Neuronal stem cell (in vitro differentiated cells): ENCODE data around the gene EWSR1.

Source experiments
- DNase-seq: peaks from one replicate; pipeline ENCODE4 v3.0.0-alpha.2; 2013; ENCODE audit warnings: low spot score
- H2AFZ ChIP-seq: one replicate; pipeline ENCODE4 v1.6.1; 2013; ENCODE audit warnings: mild to moderate bottlenecking, low read length, inconsistent platforms
- H2AK5ac ChIP-seq: 2 replicates; pipeline ENCODE4 v1.6.1; 2013; ENCODE audit warnings: low read depth, mild to moderate bottlenecking, inconsistent platforms, low read length, moderate library complexity, mixed read lengths
- H2BK120ac ChIP-seq: 2 replicates; pipeline ENCODE4 v1.6.1; 2013; ENCODE audit warnings: low read depth, mild to moderate bottlenecking, inconsistent platforms, low read length, moderate library complexity, mixed read lengths
- H2BK12ac ChIP-seq: one replicate; pipeline ENCODE4 v1.6.1; 2013; ENCODE audit warnings: low read length, inconsistent platforms
- H2BK15ac ChIP-seq: 2 replicates; pipeline ENCODE4 v1.6.1; 2013; ENCODE audit warnings: mild to moderate bottlenecking, low read length, inconsistent platforms, mixed read lengths
- H2BK5ac ChIP-seq: one replicate; pipeline ENCODE4 v1.6.1; 2013; ENCODE audit warnings: inconsistent platforms, mild to moderate bottlenecking, low read length, moderate library complexity
- H3K14ac ChIP-seq: one replicate; pipeline ENCODE4 v1.6.1; 2013; ENCODE audit warnings: low read length, inconsistent platforms
- H3K18ac ChIP-seq: 2 replicates; pipeline ENCODE4 v1.6.1; 2013; ENCODE audit warnings: low read length, inconsistent platforms
- H3K23ac ChIP-seq: 2 replicates; pipeline ENCODE4 v1.6.1; 2013; ENCODE audit warnings: low read depth, mild to moderate bottlenecking, mixed read lengths, low read length, inconsistent platforms; ENCODE audit not compliant: poor library complexity
- H3K27ac ChIP-seq: replicated peaks from 3 replicates; pipeline ENCODE4 v1.5.1; 2013; ENCODE audit warnings: low read length, inconsistent platforms
- H3K27me3 ChIP-seq, 3 experiments: 2 replicates each; pipeline ENCODE4 v1.6.1; 2013; ENCODE audit warnings: low read length in 3 of 3, mild to moderate bottlenecking in 2 of 3, inconsistent platforms in 1 of 3, low read depth in 1 of 3, mixed read lengths in 1 of 3, moderate library complexity in 1 of 3; ENCODE audit not compliant: control insufficient read depth in 3 of 3, insufficient read depth in 3 of 3
- H3K36me3 ChIP-seq, 2 donors: replicated peaks in 1 of 2; 2 replicates each; pipeline ENCODE4 v1.6.1; 2013; ENCODE audit warnings: low read length in 2 of 2; ENCODE audit not compliant: control insufficient read depth in 2 of 2, insufficient read depth in 2 of 2
- H3K4ac ChIP-seq: 2 replicates; pipeline ENCODE4 v1.6.1; 2013; ENCODE audit warnings: inconsistent platforms, mild to moderate bottlenecking, low read length, moderate library complexity
- H3K4me1 ChIP-seq, 2 donors: 1 replicate in 1 of 2; 2 replicates in 1 of 2; pipeline ENCODE4 v1.6.1; 2013; ENCODE audit warnings: low read length in 2 of 2, low read depth in 1 of 2; ENCODE audit not compliant: control insufficient read depth in 2 of 2, insufficient read depth in 1 of 2
- H3K4me2 ChIP-seq: one replicate; pipeline ENCODE4 v1.6.1; 2013; ENCODE audit warnings: mild to moderate bottlenecking, low read length, inconsistent platforms; ENCODE audit not compliant: insufficient read depth, poor library complexity, severe bottlenecking
- H3K4me3 ChIP-seq, 2 donors: 2 replicates each; pipeline ENCODE4 v1.5.1; 2013; ENCODE audit warnings: low read length in 2 of 2, mild to moderate bottlenecking in 2 of 2, inconsistent platforms in 1 of 2, moderate library complexity in 1 of 2
- H3K79me1 ChIP-seq: one replicate; pipeline ENCODE4 v1.6.1; 2013; ENCODE audit warnings: low read depth, mild to moderate bottlenecking, inconsistent platforms, low read length, moderate library complexity
- H3K9ac ChIP-seq: one replicate; pipeline ENCODE4 v1.6.1; 2013; ENCODE audit warnings: mild to moderate bottlenecking, low read depth, low read length, inconsistent platforms; ENCODE audit not compliant: poor library complexity
- H3K9me3 ChIP-seq, 2 donors: replicated peaks in 1 of 2; 2 replicates each; pipeline versions ENCODE3 to v1.6.1; 2013; ENCODE audit warnings: low read length in 2 of 2, mild to moderate bottlenecking in 2 of 2, inconsistent platforms in 1 of 2, low read depth in 1 of 2, mixed read lengths in 1 of 2, moderate library complexity in 1 of 2; ENCODE audit not compliant: control insufficient read depth in 2 of 2, insufficient read depth in 1 of 2
- H4K8ac ChIP-seq: one replicate; pipeline ENCODE4 v1.6.1; 2013; ENCODE audit warnings: low read depth, mild to moderate bottlenecking, inconsistent platforms, low read length, moderate library complexity
- H4K91ac ChIP-seq: one replicate; pipeline ENCODE4 v1.6.1; 2013; ENCODE audit warnings: low read length, low read depth, mild to moderate bottlenecking, inconsistent platforms; ENCODE audit not compliant: poor library complexity
- WGBS, 2 donors: extraction: QIAGEN DNeasy Blood & Tissue Kit; methylation state at CpG; one replicate each; pipeline ENCODE4 v1.1.7; 2013; ENCODE audit warnings: missing lambda C conversion rate in 2 of 2, mixed read lengths in 1 of 2; ENCODE audit not compliant: insufficient read length in 2 of 2, insufficient replicate concordance in 1 of 2; ENCODE audit errors: extremely low coverage in 2 of 2; 5-methylcytosine and 5-hydroxymethylcytosine counted together

Gene EWSR1

GRCh38 chr22:29265929-29266328 is 2.1 kb upstream of the EWSR1 start:
- Histone ChIP-seq H2AFZ (no peak overlapping the region), H2BK15ac (no peak overlapping the region), H2BK120ac (no peak overlapping the region), H3K9me3 (no peaks in the 10 kb centered on the region), H2BK5ac (no peak overlapping the region), H3K79me1 (peaks cover 20% of the 10 kb centered on the region), H3K36me3 (peaks cover 22 to 55% of the 10 kb centered on the region in 2 donors), H4K91ac (no peak overlapping the region), H2AK5ac (no peak overlapping the region), H4K8ac (no peak overlapping the region), H3K27me3 (no peaks in the 10 kb centered on the region), H3K23ac (no peak overlapping the region), H3K4me1 (peaks cover 11 to 31% of the 10 kb centered on the region in 2 donors), H3K4me2 (no peak overlapping the region), H3K14ac (no peak overlapping the region), H3K4ac (no peak overlapping the region), H2BK12ac (no peak overlapping the region), H3K4me3 (peak overlapping the region in 1 of 2 donors; percentile 70), H3K9ac (no peak overlapping the region), H3K18ac (no peak overlapping the region), H3K27ac (no peak overlapping the region)
- WGBS, 2 donors = no CpG with 5 or more reads among the region's 4 CpGs
- no peak for DNase-seq

GRCh38 chr22:29266564-29267461 is 1.3 kb upstream of the EWSR1 start:
- peaks cover 13 to 37% of the 10 kb centered on the region in 2 donors for H3K4me1 ChIP-seq
- H2AFZ ChIP-seq = peak overlapping the region; percentile 100
- H3K14ac ChIP-seq = no peak overlapping the region
- no peak for DNase-seq
- H3K4me3 ChIP-seq = peak overlapping the region; percentile 70 to 94
- no peak overlapping the region for H2BK15ac ChIP-seq
- H3K4me2 ChIP-seq = peak overlapping the region; percentile 77
- H4K8ac ChIP-seq = no peak overlapping the region
- no peak overlapping the region for H3K27ac ChIP-seq
- no peaks in the 10 kb centered on the region for H3K27me3 ChIP-seq
- H2BK120ac ChIP-seq = no peak overlapping the region
- peak overlapping the region; percentile 8 for H3K23ac ChIP-seq
- no peak overlapping the region for H2BK5ac ChIP-seq
- H3K79me1 ChIP-seq = peaks cover 20% of the 10 kb centered on the region
- no peak overlapping the region for H4K91ac ChIP-seq
- WGBS, 2 donors = no CpG with 5 or more reads among the region's 13 CpGs
- no peak overlapping the region for H2BK12ac ChIP-seq
- no peaks in the 10 kb centered on the region for H3K9me3 ChIP-seq
- peak overlapping the region; percentile 7 for H3K4ac ChIP-seq
- peak overlapping the region; percentile 83 for H3K9ac ChIP-seq
- peak overlapping the region; percentile 41 for H2AK5ac ChIP-seq
- peak overlapping the region; percentile 28 for H3K18ac ChIP-seq
- H3K36me3 ChIP-seq = peaks cover 22 to 56% of the 10 kb centered on the region in 2 donors

GRCh38 chr22:29267462-29267857 is 608 bp upstream of the EWSR1 start:
- peak overlapping the region; percentile 98 for H2BK5ac ChIP-seq
- H2AK5ac ChIP-seq = no peak overlapping the region
- peak overlapping the region; percentile 100 for H2AFZ ChIP-seq
- H2BK12ac ChIP-seq = no peak overlapping the region
- peak overlapping the region; percentile 77 for H3K4me2 ChIP-seq
- no CpG with 5 or more reads among the region's 32 CpGs for WGBS, 2 donors
- H3K9ac ChIP-seq = peak overlapping the region; percentile 83
- no peak overlapping the region for H4K91ac ChIP-seq
- peak overlapping the region; percentile 100 for H3K18ac ChIP-seq
- peak overlapping the region; percentile 98 for H2BK120ac ChIP-seq
- peaks cover 13 to 39% of the 10 kb centered on the region in 2 donors for H3K4me1 ChIP-seq
- H2BK15ac ChIP-seq = no peak overlapping the region
- H3K9me3 ChIP-seq = no peaks in the 10 kb centered on the region
- H3K36me3 ChIP-seq = peaks cover 22 to 62% of the 10 kb centered on the region in 2 donors
- no peak overlapping the region for H3K14ac ChIP-seq
- no peak overlapping the region for H3K4ac ChIP-seq
- H4K8ac ChIP-seq = no peak overlapping the region
- H3K79me1 ChIP-seq = peaks cover 20% of the 10 kb centered on the region
- H3K23ac ChIP-seq = peak overlapping the region; percentile 85
- H3K4me3 ChIP-seq = peak overlapping the region; percentile 70 to 94
- H3K27me3 ChIP-seq = no peaks in the 10 kb centered on the region
- no peak for DNase-seq
- peak overlapping the region; percentile 95 for H3K27ac ChIP-seq

- Histone ChIP-seq H3K36me3 (peaks cover 22 to 72% of the 10 kb centered on the region in 2 donors), H3K9ac (peak overlapping the region; percentile 92)
Observed at GRCh38 chr22:29268511-29269229, 602 bp downstream of the EWSR1 start.

More at GRCh38 chr22:29268511-29269229, 602 bp downstream of the EWSR1 start:
- Histone ChIP-seq H3K14ac (peak overlapping the region; percentile 22), H3K4me2 (peak overlapping the region; percentile 79), H3K4me1 (peaks cover 13 to 39% of the 10 kb centered on the region in 2 donors), H4K91ac (peak overlapping the region; percentile 28), H3K9me3 (no peaks in the 10 kb centered on the region), H3K23ac (peak overlapping the region; percentile 14), H2BK15ac (peak overlapping the region; percentile 38), H3K4me3 (peak overlapping the region; percentile 70 to 94), H3K4ac (no peak overlapping the region), H2AFZ (peak overlapping the region; percentile 100), H2BK5ac (peak overlapping the region; percentile 98), H2AK5ac (peak overlapping the region; percentile 49), H3K27me3 (no peaks in the 10 kb centered on the region), H3K18ac (peak overlapping the region; percentile 99), H4K8ac (no peak overlapping the region), H2BK120ac (no peak overlapping the region), H2BK12ac (peak overlapping the region; percentile 41), H3K27ac (peak overlapping the region; percentile 95), H3K79me1 (peaks cover 20% of the 10 kb centered on the region)
- WGBS, 2 donors = no CpG with 5 or more reads among the region's 51 CpGs
- peak; percentile 69 for DNase-seq
